Measurements from ENCODE around the gene COL18A1. TPM values are rescaled to one million over a fixed set of nuclear protein-coding genes. Genes with fewer than 3 reads are reported as not detected.

The COL18A1 gene
- total and polyA plus RNA-seq, 2 of the 8 experiments (the other 6 are each of a cell fraction or from before 2014, with no cell fraction given) = 145 to 201 TPM

- POLR2A ChIA-PET (ENCODE audit: partially characterized antibody) = interaction anchor here (0.7 to 1.5 kb wide), 6 partner anchors 17 to 136 kb away, joined by 3 to 6 read pairs (median 4); no protein-coding TSS in a partner anchor
- Histone ChIP-seq H3K23me2 (ENCODE audit: low read depth, low read length) (peaks cover 11% of the 10 kb centered on the region), H3K56ac (replicated peaks; ENCODE audit: insufficient read length, low read depth, low read length) (no peak overlapping the region), H2AK5ac (ENCODE audit: low read depth, low read length) (no peak overlapping the region), H2BK15ac (ENCODE audit: low read length) (no peak overlapping the region), H2BK12ac (ENCODE audit: low read depth, low read length) (no peak overlapping the region), H2BK120ac (replicated peaks; ENCODE audit: low read depth, low read length) (no peak overlapping the region), H3K79me1 (ENCODE audit: low read depth, low read length) (peaks cover 31% of the 10 kb centered on the region), H3K36me3 (ENCODE audit: control insufficient read depth in 2 of 4, insufficient read depth in 4 of 4, low read length in 3 of 4) (peaks cover 0 to 7% (median 1%) of the 10 kb centered on the region in 4 experiments; a peak in 4 of 8 replicates), H3K9me3 (ENCODE audit: insufficient read depth in 2 of 2, low read depth in 1 of 2, low read length in 1 of 2) (peaks cover 0 to 8% of the 10 kb centered on the region in 2 experiments; a peak in 1 of 4 replicates), H2BK5ac (ENCODE audit: low read depth, low read length) (no peak overlapping the region), H2BK20ac (ENCODE audit: low read length) (no peak overlapping the region), H3K27me3 (replicated peaks in 1 of 4; ENCODE audit: control insufficient read depth in 3 of 4, extremely low read depth in 1 of 4, insufficient read depth in 3 of 4, low read length in 3 of 4) (no peaks in the 10 kb centered on the region), H4K20me1 (replicated peaks in 1 of 2; ENCODE audit: control insufficient read depth in 1 of 2, insufficient read depth in 2 of 2, low read length in 2 of 2) (peaks cover 9 to 40% of the 10 kb centered on the region in 2 experiments), H3K4ac (replicated peaks; ENCODE audit: insufficient read length, low read depth, low read length) (no peak overlapping the region), H4K8ac (ENCODE audit: extremely low read depth, insufficient read depth, low read length) (peak overlapping the region; percentile 80; the same call in 1 of the 2 replicates), H3K14ac (ENCODE audit: insufficient read length) (no peak overlapping the region), H3K79me2 (ENCODE audit: control insufficient read depth in 1 of 2, insufficient read depth in 2 of 2, low read length in 2 of 2) (peaks cover 6 to 88% of the 10 kb centered on the region in 2 experiments; a peak in 3 of 4 replicates), H3K23ac (ENCODE audit: insufficient read length) (no peak overlapping the region), H3K4me3 (ENCODE audit: extremely low read depth in 1 of 4, insufficient read depth in 2 of 4, low read depth in 3 of 4, low read length in 4 of 4) (no peak overlapping the region), H3K27ac (ENCODE audit: low read depth, low read length) (no peak overlapping the region; the same call in 1 of the 2 replicates), H3K18ac (ENCODE audit: extremely low read depth, low read length) (peak overlapping the region; percentile 60; the same call in 1 of the 2 replicates), H2AFZ (ENCODE audit: low read length) (no peak overlapping the region), H3K4me1 (replicated peaks in 1 of 4; ENCODE audit: control insufficient read depth in 3 of 4, insufficient read depth in 4 of 4, low read length in 3 of 4) (peaks cover 0 to 7% (median 2%) of the 10 kb centered on the region in 4 experiments; a peak in 2 of 7 replicates), H3K4me2 (ENCODE audit: insufficient read depth in 1 of 2, low read depth in 2 of 2, low read length in 2 of 2) (no peak overlapping the region), H4K91ac (replicated peaks; ENCODE audit: insufficient read length, low read length) (no peak overlapping the region), H3K9ac (replicated peaks in 1 of 4; ENCODE audit: extremely low read depth in 1 of 4, low read depth in 3 of 4, low read length in 3 of 4) (no peak overlapping the region), H4K5ac (ENCODE audit: insufficient read length, low read depth, low read length) (no peak overlapping the region)
- DNase-seq (ENCODE audit: low read depth in 1 of 2, low spot score in 2 of 2) (no peak), FAIRE-seq (no peak)
- CTCF ChIA-PET (ENCODE audit: partially characterized antibody) = interaction anchor here (0.6 to 4.0 kb wide), 30 partner anchors 11 to 521 kb away, joined by 3 to 52 read pairs (median 4); no protein-coding TSS in a partner anchor
- WGBS, 2 experiments (ENCODE audit: extremely low coverage in 1 of 2, insufficient coverage in 1 of 2, insufficient read length in 1 of 2, insufficient replicate concordance in 2 of 2, low coverage in 1 of 2, low lambda C conversion rate in 2 of 2, missing lambda C conversion rate in 1 of 2) = 99% methylated on average over 15 of the region's 28 CpGs; no CpG with 5 or more reads in 1 of the 2 experiments
- TF ChIP-seq GABPA (IDR thresholded peaks at IDR 0.05; ENCODE audit: borderline replicate concordance, insufficient read depth, low read length) (no peak), SAP30 (IDR thresholded peaks at IDR 0.05; ENCODE audit: insufficient read depth, insufficient replicate concordance, low read length) (no peak), RBBP5 (IDR thresholded peaks at IDR 0.05; ENCODE audit: borderline replicate concordance, low read depth, low read length) (no peak)
Measured at GRCh38 chr21:45439901-45440461, 35.0 kb downstream of the COL18A1 start.

Data from H1 (cell line).